Measurements from ENCODE around the gene C17orf67.

C17orf67 gene

GRCh38 chr17:56782338-56782737 is 51.4 kb downstream of the C17orf67 start:
- H3K27ac ChIP-seq: no peak overlapping the region
- no peak for TF ChIP-seq CTCF (conservative IDR thresholded peaks at IDR 0.05)
- no peak for TF ChIP-seq ZFX (IDR thresholded peaks at IDR 0.05)

GRCh38 chr17:56781906-56782305 is 51.8 kb downstream of the C17orf67 start:
- no peak for TF ChIP-seq ZFX (IDR thresholded peaks at IDR 0.05)
- TF ChIP-seq CTCF (conservative IDR thresholded peaks at IDR 0.05): no peak
- H3K27ac ChIP-seq: no peak overlapping the region

- TF ChIP-seq ZFX (IDR thresholded peaks at IDR 0.05) (no peak), CTCF (conservative IDR thresholded peaks at IDR 0.05) (peak; percentile 100)
- H3K27ac ChIP-seq: no peak overlapping the region
Observed at GRCh38 chr17:56779898-56780777, 53.6 kb downstream of the C17orf67 start.

- no peak overlapping the region for H3K27ac ChIP-seq
- no peak for TF ChIP-seq CTCF (conservative IDR thresholded peaks at IDR 0.05)
- TF ChIP-seq ZFX (IDR thresholded peaks at IDR 0.05): no peak
Observed at GRCh38 chr17:56779322-56779721, 54.4 kb downstream of the C17orf67 start.

- TF ChIP-seq CTCF (conservative IDR thresholded peaks at IDR 0.05): no peak
- H3K27ac ChIP-seq: no peak overlapping the region
Observed at GRCh38 chr17:56778898-56779297, 54.8 kb downstream of the C17orf67 start.

- no peak for TF ChIP-seq ZFX (IDR thresholded peaks at IDR 0.05)
- no peak for TF ChIP-seq CTCF (conservative IDR thresholded peaks at IDR 0.05)
- H3K27ac ChIP-seq: no peak overlapping the region
Observed at GRCh38 chr17:56777859-56778258, 55.9 kb downstream of the C17orf67 start.

- no peak overlapping the region for H3K27ac ChIP-seq
- TF ChIP-seq CTCF (conservative IDR thresholded peaks at IDR 0.05) (no peak), ZFX (IDR thresholded peaks at IDR 0.05) (no peak)
Observed at GRCh38 chr17:56774650-56775049, 59.1 kb downstream of the C17orf67 start.
